Ishikawa (cell line): ENCODE data around the gene CFAP210.

Experiments
- CEBPB ChIP-seq: IDR thresholded peaks from 2 replicates; pipeline ENCODE4 v1.6.1; 2012
- CREB1 ChIP-seq: IDR thresholded peaks from 2 replicates; pipeline ENCODE4 v1.6.1; 2012; ENCODE audit warnings: low read depth
- EGR1 ChIP-seq: IDR thresholded peaks from 2 replicates; pipeline ENCODE4 v1.6.1; 2012
- EP300 ChIP-seq: IDR thresholded peaks from 2 replicates; pipeline ENCODE4 v1.6.1; 2012; ENCODE audit warnings: borderline replicate concordance
- FOXM1 ChIP-seq: IDR thresholded peaks from 2 replicates; pipeline ENCODE4 v1.6.1; 2012; ENCODE audit warnings: low read depth, borderline replicate concordance
- NFIC ChIP-seq: IDR thresholded peaks from 2 replicates; pipeline ENCODE4 v1.6.1; 2012
- RAD21 ChIP-seq: IDR thresholded peaks from 2 replicates; pipeline ENCODE4 v1.6.1; 2012; ENCODE audit warnings: low read depth
- TAF1 ChIP-seq: IDR thresholded peaks from 2 replicates; pipeline ENCODE4 v1.6.1; 2012; ENCODE audit warnings: low read depth, mild to moderate bottlenecking
- TCF12 ChIP-seq: IDR thresholded peaks from 2 replicates; pipeline ENCODE4 v1.6.1; 2012; ENCODE audit warnings: low read depth
- TEAD4 ChIP-seq: IDR thresholded peaks from 2 replicates; pipeline ENCODE4 v1.6.1; 2012
- YY1 ChIP-seq: IDR thresholded peaks from 2 replicates; pipeline ENCODE4 v1.6.1; 2012; ENCODE audit warnings: low read depth
- ZBTB7A ChIP-seq: IDR thresholded peaks from 2 replicates; pipeline ENCODE4 v1.6.1; 2012; ENCODE audit warnings: low read depth
- TF ChIP-seq, protein P1 (sequence below): IDR thresholded peaks from 2 replicates; pipeline ENCODE4 v1.6.1; 2012
- TF ChIP-seq, protein P2 (sequence below): IDR thresholded peaks from 2 replicates; pipeline ENCODE4 v1.6.1; 2012; ENCODE audit warnings: low read depth, mild to moderate bottlenecking
- TF ChIP-seq, protein P3 (sequence below): IDR thresholded peaks from 2 replicates; pipeline ENCODE4 v1.6.1; 2012

Gene CFAP210

DNA sequence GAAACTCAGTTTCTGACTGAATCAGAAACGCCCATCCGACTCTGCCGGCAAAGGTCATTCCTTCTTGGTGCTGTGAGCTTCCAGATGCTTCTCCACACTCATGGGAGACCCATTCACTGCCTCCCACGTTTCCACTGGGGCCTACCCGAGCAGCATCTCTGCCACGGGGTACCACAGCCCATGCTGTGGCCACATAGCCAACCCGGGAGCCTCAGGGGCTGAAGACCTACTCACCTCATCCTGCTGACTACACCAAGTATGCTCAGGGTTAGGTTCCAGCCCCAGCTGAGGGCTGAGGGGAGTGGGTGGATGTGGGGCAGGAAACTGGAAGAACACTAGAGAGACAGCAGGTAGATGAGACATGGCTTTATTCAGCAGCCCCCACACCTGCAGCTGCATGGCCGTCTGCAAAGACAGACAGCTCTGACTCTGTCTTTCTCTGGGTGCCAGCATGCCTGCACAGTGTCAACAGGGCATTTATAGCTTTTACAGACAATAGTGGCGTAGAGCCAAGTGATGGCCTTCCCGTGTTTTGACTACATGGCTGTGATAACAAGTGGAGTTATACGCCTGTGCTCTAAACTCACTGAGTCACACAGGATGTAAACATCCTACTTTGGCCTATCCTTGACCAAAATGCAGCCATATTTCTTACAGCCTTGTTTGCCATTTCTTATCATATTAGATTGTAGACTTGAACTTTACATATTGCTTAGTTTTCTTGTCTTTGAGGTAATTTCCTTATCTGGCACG is 22.9 kb upstream of the CFAP210 start:
- TF ChIP-seq TEAD4 (no peak), TCF12 (no peak), CREB1 (no peak), FOXM1 (no peak), YY1 (no peak), EP300 (no peak), ZBTB7A (no peak), EGR1 (no peak), RAD21 (no peak), NFIC (no peak), CEBPB (no peak), TAF1 (no peak)
- TF ChIP-seq, protein P1, sequence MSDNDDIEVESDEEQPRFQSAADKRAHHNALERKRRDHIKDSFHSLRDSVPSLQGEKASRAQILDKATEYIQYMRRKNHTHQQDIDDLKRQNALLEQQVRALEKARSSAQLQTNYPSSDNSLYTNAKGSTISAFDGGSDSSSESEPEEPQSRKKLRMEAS, result no peak
- TF ChIP-seq, protein P2, sequence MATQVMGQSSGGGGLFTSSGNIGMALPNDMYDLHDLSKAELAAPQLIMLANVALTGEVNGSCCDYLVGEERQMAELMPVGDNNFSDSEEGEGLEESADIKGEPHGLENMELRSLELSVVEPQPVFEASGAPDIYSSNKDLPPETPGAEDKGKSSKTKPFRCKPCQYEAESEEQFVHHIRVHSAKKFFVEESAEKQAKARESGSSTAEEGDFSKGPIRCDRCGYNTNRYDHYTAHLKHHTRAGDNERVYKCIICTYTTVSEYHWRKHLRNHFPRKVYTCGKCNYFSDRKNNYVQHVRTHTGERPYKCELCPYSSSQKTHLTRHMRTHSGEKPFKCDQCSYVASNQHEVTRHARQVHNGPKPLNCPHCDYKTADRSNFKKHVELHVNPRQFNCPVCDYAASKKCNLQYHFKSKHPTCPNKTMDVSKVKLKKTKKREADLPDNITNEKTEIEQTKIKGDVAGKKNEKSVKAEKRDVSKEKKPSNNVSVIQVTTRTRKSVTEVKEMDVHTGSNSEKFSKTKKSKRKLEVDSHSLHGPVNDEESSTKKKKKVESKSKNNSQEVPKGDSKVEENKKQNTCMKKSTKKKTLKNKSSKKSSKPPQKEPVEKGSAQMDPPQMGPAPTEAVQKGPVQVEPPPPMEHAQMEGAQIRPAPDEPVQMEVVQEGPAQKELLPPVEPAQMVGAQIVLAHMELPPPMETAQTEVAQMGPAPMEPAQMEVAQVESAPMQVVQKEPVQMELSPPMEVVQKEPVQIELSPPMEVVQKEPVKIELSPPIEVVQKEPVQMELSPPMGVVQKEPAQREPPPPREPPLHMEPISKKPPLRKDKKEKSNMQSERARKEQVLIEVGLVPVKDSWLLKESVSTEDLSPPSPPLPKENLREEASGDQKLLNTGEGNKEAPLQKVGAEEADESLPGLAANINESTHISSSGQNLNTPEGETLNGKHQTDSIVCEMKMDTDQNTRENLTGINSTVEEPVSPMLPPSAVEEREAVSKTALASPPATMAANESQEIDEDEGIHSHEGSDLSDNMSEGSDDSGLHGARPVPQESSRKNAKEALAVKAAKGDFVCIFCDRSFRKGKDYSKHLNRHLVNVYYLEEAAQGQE, result no peak
- TF ChIP-seq, protein P3, sequence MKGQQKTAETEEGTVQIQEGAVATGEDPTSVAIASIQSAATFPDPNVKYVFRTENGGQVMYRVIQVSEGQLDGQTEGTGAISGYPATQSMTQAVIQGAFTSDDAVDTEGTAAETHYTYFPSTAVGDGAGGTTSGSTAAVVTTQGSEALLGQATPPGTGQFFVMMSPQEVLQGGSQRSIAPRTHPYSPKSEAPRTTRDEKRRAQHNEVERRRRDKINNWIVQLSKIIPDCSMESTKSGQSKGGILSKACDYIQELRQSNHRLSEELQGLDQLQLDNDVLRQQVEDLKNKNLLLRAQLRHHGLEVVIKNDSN, result no peak

- TF ChIP-seq EGR1 (no peak), CREB1 (no peak), TAF1 (no peak), TEAD4 (no peak), YY1 (no peak), TCF12 (no peak), ZBTB7A (no peak), EP300 (no peak), NFIC (no peak), FOXM1 (no peak)
- TF ChIP-seq, protein P1, result no peak
- TF ChIP-seq, protein P3, result no peak
Observed at GRCh38 chr2:169716238-169716886, 22.2 kb upstream of the CFAP210 start.

GRCh38 chr2:169715379-169716237 is 21.4 kb upstream of the CFAP210 start:
- TF ChIP-seq, protein P2, result no peak
- TF ChIP-seq, protein P1, result no peak
- no peak for TF ChIP-seq RAD21
- TF ChIP-seq EGR1, result no peak
- TF ChIP-seq CREB1, result no peak
- TF ChIP-seq YY1, result no peak
- TF ChIP-seq NFIC, result no peak
- TF ChIP-seq TAF1, result no peak
- TF ChIP-seq EP300, result no peak
- no peak for TF ChIP-seq FOXM1

DNA sequence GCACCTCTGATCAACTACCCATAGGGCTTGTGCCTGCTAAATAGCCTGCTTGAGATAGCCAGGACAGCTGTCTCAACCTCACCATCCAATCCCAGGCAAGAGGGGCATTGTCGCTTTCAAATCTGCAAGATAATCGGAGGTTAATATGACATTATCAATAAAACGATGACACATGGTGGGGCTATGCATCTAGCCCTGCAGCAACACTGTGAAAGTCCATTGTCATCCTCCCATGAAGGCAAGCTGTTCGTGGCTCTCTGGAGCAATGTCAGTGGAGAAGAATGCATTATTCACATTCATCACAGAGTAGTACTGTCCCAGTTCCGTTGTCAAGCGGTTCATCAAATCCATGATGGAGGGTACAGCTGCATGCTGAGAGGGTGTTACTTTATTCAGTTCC is 20.5 kb upstream of the CFAP210 start:
- TF ChIP-seq RAD21, result no peak

- TF ChIP-seq FOXM1 (no peak), YY1 (no peak), RAD21 (no peak), ZBTB7A (no peak), TAF1 (no peak), TCF12 (no peak), CREB1 (no peak), CEBPB (no peak), EGR1 (no peak), NFIC (no peak), TEAD4 (no peak), EP300 (no peak)
- TF ChIP-seq, protein P3, result no peak
- TF ChIP-seq, protein P1, result no peak
- TF ChIP-seq, protein P2, result no peak
Observed at GRCh38 chr2:169713331-169713730, 19.1 kb upstream of the CFAP210 start.
